GM18498 (cell line): ENCODE results near the gene PCDHB16.
"Not testable (repeated sequence)": the region's sequence is repeated elsewhere in the genome, so short reads cannot be mapped to it uniquely, and the experiment has no call there.

ENCODE experiments used
- ATAC-seq: cut with Tn5 transposase; IDR thresholded peaks from one replicate; pipeline ENCODE4 v1.9.1; 2021; ENCODE audit warnings: mild to moderate bottlenecking, moderate library complexity; ENCODE audit not compliant: unreplicated experiment

The PCDHB16 gene

DNA sequence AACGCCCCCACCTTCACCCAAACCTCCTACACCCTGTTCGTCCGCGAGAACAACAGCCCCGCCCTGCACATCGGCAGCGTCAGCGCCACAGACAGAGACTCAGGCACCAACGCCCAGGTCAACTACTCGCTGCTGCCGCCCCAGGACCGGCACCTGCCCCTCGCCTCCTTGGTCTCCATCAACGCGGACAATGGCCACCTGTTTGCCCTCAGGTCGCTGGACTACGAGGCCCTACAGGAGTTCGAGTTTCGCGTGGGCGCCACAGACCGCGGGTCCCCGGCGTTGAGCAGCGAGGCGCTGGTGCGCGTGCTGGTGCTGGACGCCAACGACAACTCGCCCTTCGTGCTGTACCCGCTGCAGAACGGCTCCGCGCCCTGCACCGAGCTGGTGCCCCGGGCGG lies 42.7 kb downstream of the PCDHB16 start:
- ATAC-seq = not testable (repeated sequence)

GRCh38 chr5:141225421-141225820 lies 43.2 kb downstream of the PCDHB16 start:
- ATAC-seq = not testable (repeated sequence)

DNA sequence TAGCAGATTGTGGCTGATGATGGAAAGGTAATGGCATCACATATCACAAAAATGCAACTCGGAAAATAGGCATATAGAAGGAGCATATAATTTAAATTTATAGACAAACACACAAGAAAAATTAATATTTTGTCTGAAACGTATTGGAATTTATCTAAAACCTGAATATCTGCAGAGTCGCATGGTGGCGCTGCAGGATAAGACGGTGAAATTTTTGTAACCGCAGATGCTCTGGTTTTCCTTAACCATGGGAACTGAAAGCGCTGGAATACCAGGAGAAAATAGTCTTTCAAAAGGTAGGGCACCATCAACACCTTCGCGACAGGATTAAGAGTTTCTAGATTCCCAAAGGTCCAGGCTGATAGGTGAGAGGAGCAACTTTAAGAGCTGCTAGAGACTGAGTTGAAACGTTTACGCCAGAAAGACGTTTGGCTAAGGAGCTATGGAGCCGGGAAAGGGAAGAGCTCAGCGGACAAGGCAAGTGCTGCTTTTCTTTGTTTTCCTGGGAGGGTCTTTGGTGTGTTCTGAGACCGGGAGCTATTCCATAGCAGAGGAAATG lies 52.0 kb downstream of the PCDHB16 start:
- no peak for ATAC-seq
